Activated effector memory CD4-positive, alpha-beta T cell treated with anti-CD3 and anti-CD28 coated beads, Interleukin-2, amount 50 U/mL, for 16 hours (primary cell): Measurements from ENCODE around the gene GJB1.
"Not testable (repeated sequence)": the region's sequence is repeated elsewhere in the genome, so short reads cannot be mapped to it uniquely, and the experiment has no call there.

Experiments
- DNase-seq: peaks from one replicate; pipeline ENCODE4 v3.0.0-alpha.2; 2020

The GJB1 gene

DNA sequence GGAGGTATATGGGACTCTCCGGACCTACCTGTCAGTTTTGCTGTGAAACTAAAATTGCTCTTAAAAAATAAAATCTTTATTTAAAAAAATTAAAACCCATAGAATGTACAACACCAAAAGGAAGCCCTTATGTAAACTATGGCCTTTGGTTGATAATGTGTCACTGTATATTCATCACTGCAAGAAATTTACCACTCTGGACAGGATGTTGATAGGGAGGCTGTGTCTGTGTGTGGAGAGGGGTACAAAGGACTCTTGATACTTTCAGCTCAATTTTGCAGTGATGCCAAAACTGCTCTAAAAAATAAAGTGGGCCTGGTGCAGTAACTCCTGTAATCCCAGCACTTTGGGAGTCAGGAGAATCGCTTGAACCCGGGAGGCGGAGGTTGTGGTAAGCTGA, 33.8 kb downstream of the GJB1 start:
- no peak for DNase-seq

DNA sequence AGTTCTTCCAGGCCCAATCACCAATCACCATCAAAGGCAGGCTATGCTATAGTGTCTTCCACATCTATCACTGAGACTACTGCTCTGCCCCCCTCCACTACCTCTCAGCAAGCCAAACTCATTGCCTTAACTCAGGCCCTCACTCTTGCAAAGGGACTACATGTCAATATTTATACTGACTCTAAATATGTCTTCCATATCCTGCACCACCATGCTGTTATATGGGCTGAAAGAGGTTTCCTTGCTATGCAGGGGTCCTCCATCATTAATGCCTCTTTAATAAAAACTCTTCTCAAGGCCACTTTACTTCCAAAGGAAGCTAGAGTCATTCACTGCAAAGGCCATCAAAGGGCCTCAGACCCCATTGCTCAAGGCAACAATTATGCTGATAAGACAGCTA, 45.6 kb downstream of the GJB1 start:
- DNase-seq: not testable (repeated sequence)

DNA sequence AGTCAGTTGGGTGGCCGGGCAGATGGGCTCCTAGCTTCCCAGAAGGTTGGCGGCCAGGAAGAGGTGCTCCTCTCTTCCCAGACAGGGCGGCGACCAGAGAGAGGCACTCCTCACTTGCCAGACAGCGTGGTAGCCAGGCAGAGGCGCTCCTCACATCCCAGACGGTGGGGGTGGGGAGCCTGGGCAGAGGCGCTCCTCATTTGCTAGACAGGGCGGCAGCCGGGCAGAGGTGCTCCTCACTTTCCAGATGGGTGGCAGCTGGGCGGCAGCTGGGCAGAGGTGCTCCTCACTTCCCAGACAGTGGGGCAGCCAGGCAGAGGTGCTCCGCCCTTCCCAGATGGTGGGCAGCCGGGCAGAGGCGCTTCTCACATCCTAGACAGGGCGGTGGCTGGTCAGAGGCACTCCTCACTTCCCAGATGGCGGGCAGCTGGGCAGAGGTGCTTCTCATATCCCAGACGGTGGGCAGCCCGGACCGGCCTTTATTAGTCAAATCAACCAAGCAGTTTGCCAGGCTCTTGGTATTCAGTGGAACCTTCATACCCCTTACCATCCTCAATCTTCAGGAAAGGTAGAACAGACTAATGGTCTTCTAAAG, 46.9 kb downstream of the GJB1 start:
- no peak for DNase-seq

DNA sequence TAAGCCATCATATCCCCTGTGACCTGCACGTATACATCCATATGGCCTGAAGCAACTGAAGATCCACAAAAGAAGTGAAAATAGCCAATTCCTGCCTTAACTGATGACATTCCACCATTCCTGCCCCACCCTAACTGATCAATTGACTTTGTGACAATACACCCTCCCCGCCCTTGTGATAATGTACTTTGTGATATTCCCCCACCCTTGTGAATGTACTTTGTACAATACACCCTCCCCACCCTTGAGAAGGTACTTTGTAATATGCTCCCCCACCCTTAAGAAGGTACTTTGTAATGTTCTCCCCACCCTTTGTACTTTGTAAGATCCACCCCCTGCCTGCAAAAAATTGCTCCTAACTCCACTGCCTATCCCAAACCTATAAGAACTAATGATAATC, 49.3 kb downstream of the GJB1 start:
- not testable (repeated sequence) for DNase-seq
